ENCODE data around the gene CSPG5.

DNA sequence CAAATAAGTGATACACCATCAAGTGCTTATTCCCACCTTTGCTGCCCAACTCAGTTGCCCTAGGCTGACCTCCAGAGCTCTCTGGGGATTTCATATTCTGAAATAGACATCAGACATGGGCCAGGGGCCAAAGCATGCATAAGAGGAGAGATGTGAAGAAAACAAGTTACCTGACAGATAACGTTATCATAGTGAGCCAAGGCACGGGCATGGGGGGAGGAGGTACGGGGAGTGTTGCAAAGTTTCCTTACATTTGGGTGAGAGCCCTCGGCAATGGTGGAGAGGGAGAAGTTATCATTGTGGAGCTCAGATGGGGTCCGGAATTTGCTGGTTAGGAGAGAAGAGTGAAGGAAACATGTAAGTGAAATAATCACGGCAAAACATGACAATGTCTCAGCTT lies 9.8 kb downstream of the CSPG5 start:
- TF ChIP-seq, protein P1, sequence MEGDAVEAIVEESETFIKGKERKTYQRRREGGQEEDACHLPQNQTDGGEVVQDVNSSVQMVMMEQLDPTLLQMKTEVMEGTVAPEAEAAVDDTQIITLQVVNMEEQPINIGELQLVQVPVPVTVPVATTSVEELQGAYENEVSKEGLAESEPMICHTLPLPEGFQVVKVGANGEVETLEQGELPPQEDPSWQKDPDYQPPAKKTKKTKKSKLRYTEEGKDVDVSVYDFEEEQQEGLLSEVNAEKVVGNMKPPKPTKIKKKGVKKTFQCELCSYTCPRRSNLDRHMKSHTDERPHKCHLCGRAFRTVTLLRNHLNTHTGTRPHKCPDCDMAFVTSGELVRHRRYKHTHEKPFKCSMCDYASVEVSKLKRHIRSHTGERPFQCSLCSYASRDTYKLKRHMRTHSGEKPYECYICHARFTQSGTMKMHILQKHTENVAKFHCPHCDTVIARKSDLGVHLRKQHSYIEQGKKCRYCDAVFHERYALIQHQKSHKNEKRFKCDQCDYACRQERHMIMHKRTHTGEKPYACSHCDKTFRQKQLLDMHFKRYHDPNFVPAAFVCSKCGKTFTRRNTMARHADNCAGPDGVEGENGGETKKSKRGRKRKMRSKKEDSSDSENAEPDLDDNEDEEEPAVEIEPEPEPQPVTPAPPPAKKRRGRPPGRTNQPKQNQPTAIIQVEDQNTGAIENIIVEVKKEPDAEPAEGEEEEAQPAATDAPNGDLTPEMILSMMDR (IDR thresholded peaks at IDR 0.05): no peak
- no peak for TF ChIP-seq POLR2A (IDR thresholded peaks at IDR 0.05)
